Loucy (cell line): ENCODE results near the gene PSMD11.
A peak's percentile ranks its signal among the peaks of the same experiment; 100 is the strongest.

Source experiments
- H2AFZ ChIP-seq: fragments of 200-600 bp; sonication (generic); 2 replicates; pipeline ENCODE4 v1.6.0; 2016; ENCODE audit warnings: antibody characterized with exemption, mild to moderate bottlenecking, low read length, moderate library complexity
- H3F3A ChIP-seq: fragments of 200-600 bp; 2 replicates; pipeline ENCODE4 v1.6.0; 2016; ENCODE audit warnings: antibody characterized with exemption, low read depth, mild to moderate bottlenecking
- H3K27me3 ChIP-seq: fragments of 200-600 bp; sonication (generic); 2 replicates; pipeline ENCODE4 v1.6.1; 2014; ENCODE audit warnings: low read length, mild to moderate bottlenecking; ENCODE audit not compliant: insufficient read depth, poor library complexity, severe bottlenecking
- H3K36me3 ChIP-seq: fragments of 200-600 bp; sonication (generic); 2 replicates; pipeline ENCODE4 v1.6.1; 2016; ENCODE audit warnings: low read length; ENCODE audit not compliant: insufficient read depth
- H3K4me1 ChIP-seq: fragments of 200-600 bp; sonication (generic); 2 replicates; pipeline ENCODE4 v1.5.1; 2014; ENCODE audit warnings: low read length, mild to moderate bottlenecking; ENCODE audit not compliant: insufficient read depth, poor library complexity, severe bottlenecking
- H3K4me2 ChIP-seq: fragments of 200-600 bp; sonication (generic); 2 replicates; pipeline ENCODE4 v1.6.0; 2014; ENCODE audit warnings: antibody characterized with exemption, low read length, low read depth, mild to moderate bottlenecking; ENCODE audit not compliant: poor library complexity, severe bottlenecking
- H3K4me3 ChIP-seq: fragments of 200-600 bp; sonication (generic); 2 replicates; pipeline ENCODE4 v1.5.1; 2014; ENCODE audit warnings: low read length, mild to moderate bottlenecking, mixed read lengths; ENCODE audit not compliant: poor library complexity, severe bottlenecking
- H3K79me2 ChIP-seq: fragments of 200-600 bp; sonication (generic); 2 replicates; pipeline ENCODE4 v1.6.1; 2014; ENCODE audit warnings: low read length; ENCODE audit not compliant: insufficient read depth
- H3K9ac ChIP-seq: fragments of 200-600 bp; sonication (generic); 2 replicates; pipeline ENCODE4 v1.6.0; 2014; ENCODE audit warnings: mild to moderate bottlenecking, low read depth, low read length, moderate library complexity; ENCODE audit not compliant: poor library complexity, severe bottlenecking
- H3K9me2 ChIP-seq: fragments of 200-600 bp; sonication (generic); replicated peaks from 2 replicates; pipeline ENCODE4 v1.6.1; 2016; ENCODE audit warnings: low read depth, low read length, mixed read lengths
- H3K9me3 ChIP-seq: fragments of 200-600 bp; sonication (generic); 2 replicates; pipeline ENCODE4 v1.6.1; 2014; ENCODE audit warnings: mild to moderate bottlenecking, antibody characterized with exemption, low read length, low read depth; ENCODE audit not compliant: insufficient read depth
- H4K20me1 ChIP-seq: fragments of 200-600 bp; sonication (generic); 2 replicates; pipeline ENCODE4 v1.6.0; 2014; ENCODE audit warnings: antibody characterized with exemption, low read length, mild to moderate bottlenecking; ENCODE audit not compliant: insufficient read depth, poor library complexity, severe bottlenecking
- CTCF ChIP-seq: fragments of 200-600 bp; sonication (generic); conservative IDR thresholded peaks from 2 replicates; pipeline ENCODE4 v1.5.1; 2014; ENCODE audit warnings: mild to moderate bottlenecking, antibody characterized with exemption, low read length
- EZH2phosphoT487 ChIP-seq: fragments of 200-600 bp; IDR thresholded peaks from 2 replicates; pipeline ENCODE4 v1.6.1; 2018; ENCODE audit warnings: antibody characterized with exemption, mild to moderate bottlenecking, moderate library complexity, borderline replicate concordance

The PSMD11 gene

GRCh38 chr17:32498391-32498790, 54.1 kb downstream of the PSMD11 start:
- Histone ChIP-seq H3F3A (no peaks in the 10 kb centered on the region), H2AFZ (no peak overlapping the region), H3K4me2 (no peak overlapping the region), H4K20me1 (no peaks in the 10 kb centered on the region), H3K9me3 (no peaks in the 10 kb centered on the region), H3K4me3 (no peak overlapping the region), H3K36me3 (no peaks in the 10 kb centered on the region), H3K9me2 (no peaks in the 10 kb centered on the region), H3K4me1 (peaks cover 5% of the 10 kb centered on the region), H3K27me3 (no peaks in the 10 kb centered on the region), H3K79me2 (no peaks in the 10 kb centered on the region), H3K9ac (no peak overlapping the region)
- TF ChIP-seq EZH2phosphoT487, result no peak
- TF ChIP-seq CTCF, result no peak

- Histone ChIP-seq H3K4me2 (no peak overlapping the region), H3K36me3 (no peaks in the 10 kb centered on the region), H3F3A (no peaks in the 10 kb centered on the region), H3K4me3 (no peak overlapping the region), H4K20me1 (no peaks in the 10 kb centered on the region), H3K9me3 (no peaks in the 10 kb centered on the region), H2AFZ (no peak overlapping the region), H3K27me3 (no peaks in the 10 kb centered on the region), H3K9me2 (no peaks in the 10 kb centered on the region), H3K79me2 (no peaks in the 10 kb centered on the region), H3K9ac (no peak overlapping the region), H3K4me1 (peaks cover 14% of the 10 kb centered on the region)
- TF ChIP-seq CTCF (no peak), EZH2phosphoT487 (no peak)
Observed at GRCh38 chr17:32502013-32502412, 57.7 kb downstream of the PSMD11 start.

- no peak overlapping the region for H2AFZ ChIP-seq
- peaks cover 14% of the 10 kb centered on the region for H3K4me1 ChIP-seq
- no peaks in the 10 kb centered on the region for H3F3A ChIP-seq
- no peak for TF ChIP-seq EZH2phosphoT487
- TF ChIP-seq CTCF, result no peak
- H4K20me1 ChIP-seq, result no peaks in the 10 kb centered on the region
- no peak overlapping the region for H3K9ac ChIP-seq
- H3K36me3 ChIP-seq, result no peaks in the 10 kb centered on the region
- no peaks in the 10 kb centered on the region for H3K27me3 ChIP-seq
- no peaks in the 10 kb centered on the region for H3K79me2 ChIP-seq
- no peaks in the 10 kb centered on the region for H3K9me3 ChIP-seq
- H3K9me2 ChIP-seq, result no peaks in the 10 kb centered on the region
- no peak overlapping the region for H3K4me3 ChIP-seq
- peak overlapping the region; percentile 33 for H3K4me2 ChIP-seq
Observed at GRCh38 chr17:32502710-32503109, 58.4 kb downstream of the PSMD11 start.
